Measurements from ENCODE around the gene GLIPR2. TPM values are rescaled to one million over a fixed set of nuclear protein-coding genes. Genes with fewer than 3 reads are reported as not detected.

GLIPR2 gene
- total and polyA plus RNA-seq, 3 donors from 2014 or later, result 3.5 to 19.6 (median 3.9) TPM

GRCh38 chr9:36190388-36191289 lies 54.1 kb downstream of the GLIPR2 start, which contains the start of gene CLTA:
Gene CLTA, plus strand, starts transcription at chr9:36190921. Its CDS starts 136 bp downstream, at chr9:36191057.
- DNase-seq, result peak; percentile 99
- intact Hi-C loops (cut with DNase I; ENCODE audit: low total_unique reads), result no loop called here
- H3K9me3 ChIP-seq, result no peaks in the 10 kb centered on the region
- peak within 1 kb of the TSS; percentile 87 to 90 for H3K27ac ChIP-seq
- WGBS, 2 donors, result 0% methylated on average over 10 to 68 of the region's 68 CpGs
- no peak for TF ChIP-seq POLR2A (IDR thresholded peaks at IDR 0.05)
- TF ChIP-seq, protein P1, sequence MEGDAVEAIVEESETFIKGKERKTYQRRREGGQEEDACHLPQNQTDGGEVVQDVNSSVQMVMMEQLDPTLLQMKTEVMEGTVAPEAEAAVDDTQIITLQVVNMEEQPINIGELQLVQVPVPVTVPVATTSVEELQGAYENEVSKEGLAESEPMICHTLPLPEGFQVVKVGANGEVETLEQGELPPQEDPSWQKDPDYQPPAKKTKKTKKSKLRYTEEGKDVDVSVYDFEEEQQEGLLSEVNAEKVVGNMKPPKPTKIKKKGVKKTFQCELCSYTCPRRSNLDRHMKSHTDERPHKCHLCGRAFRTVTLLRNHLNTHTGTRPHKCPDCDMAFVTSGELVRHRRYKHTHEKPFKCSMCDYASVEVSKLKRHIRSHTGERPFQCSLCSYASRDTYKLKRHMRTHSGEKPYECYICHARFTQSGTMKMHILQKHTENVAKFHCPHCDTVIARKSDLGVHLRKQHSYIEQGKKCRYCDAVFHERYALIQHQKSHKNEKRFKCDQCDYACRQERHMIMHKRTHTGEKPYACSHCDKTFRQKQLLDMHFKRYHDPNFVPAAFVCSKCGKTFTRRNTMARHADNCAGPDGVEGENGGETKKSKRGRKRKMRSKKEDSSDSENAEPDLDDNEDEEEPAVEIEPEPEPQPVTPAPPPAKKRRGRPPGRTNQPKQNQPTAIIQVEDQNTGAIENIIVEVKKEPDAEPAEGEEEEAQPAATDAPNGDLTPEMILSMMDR (IDR thresholded peaks at IDR 0.05), result peak; percentile 47 to 76 (median 53)
- no peaks in the 10 kb centered on the region for H3K36me3 ChIP-seq (ENCODE audit: low read depth, missing control alignments)
- H3K27me3 ChIP-seq, result no peaks in the 10 kb centered on the region
- H3K4me1 ChIP-seq, result peaks cover 33% of the 10 kb centered on the region
- peak within 1 kb of the TSS; percentile 71 to 88 for H3K4me3 ChIP-seq

DNA sequence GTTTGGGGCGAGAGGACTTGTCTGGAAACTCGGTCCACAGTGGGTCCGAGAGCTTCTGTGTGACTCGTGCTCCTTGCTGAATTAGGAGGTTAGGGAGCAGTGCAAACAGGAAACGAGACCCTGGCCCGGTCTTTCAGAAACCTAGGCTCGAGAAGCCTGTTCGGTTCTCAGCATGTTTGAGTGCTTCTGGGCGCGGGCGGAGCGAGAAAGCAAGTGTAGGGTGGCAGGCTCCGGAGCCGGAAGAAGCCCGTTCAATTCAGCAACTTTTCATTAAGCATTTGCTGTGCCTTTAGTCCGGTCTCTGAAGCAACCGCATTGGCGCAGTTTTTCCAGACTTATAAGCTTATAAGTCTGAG lies 54.7 kb downstream of the GLIPR2 start:
- Histone ChIP-seq H3K9me3 (no peaks in the 10 kb centered on the region), H3K4me1 (peaks cover 33% of the 10 kb centered on the region), H3K4me3 (peak overlapping the region; percentile 71 to 88), H3K36me3 (ENCODE audit: low read depth, missing control alignments) (no peaks in the 10 kb centered on the region), H3K27ac (peak overlapping the region; percentile 87 to 90), H3K27me3 (no peaks in the 10 kb centered on the region)
- WGBS, 2 donors, result 0 to 2% methylated on average over 14 to 18 of the region's 18 CpGs
- DNase-seq, result peak; percentile 45
- TF ChIP-seq, protein P1 (IDR thresholded peaks at IDR 0.05), result no peak
- no peak for TF ChIP-seq POLR2A (IDR thresholded peaks at IDR 0.05)
- intact Hi-C loops (cut with DNase I; ENCODE audit: low total_unique reads), result no loop called here

DNA sequence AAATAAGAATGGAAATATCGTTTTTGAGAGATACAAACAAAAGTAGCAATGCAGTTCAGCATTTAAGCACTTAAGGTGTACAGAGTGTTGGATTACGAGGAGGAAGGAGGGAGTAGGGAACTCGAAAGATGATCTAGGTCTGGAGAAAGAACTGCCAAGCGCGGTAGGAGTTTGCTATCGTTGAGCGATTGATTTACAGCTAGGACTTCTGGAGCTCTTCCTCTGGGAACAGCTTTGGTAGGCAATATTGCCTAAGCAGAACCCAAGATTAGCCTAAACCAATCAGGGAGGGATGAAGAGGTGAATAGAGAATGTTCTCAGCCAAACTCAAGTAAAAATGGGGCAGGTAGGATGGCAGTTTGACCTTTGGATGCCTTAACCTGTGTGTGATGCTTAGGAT lies 55.2 kb downstream of the GLIPR2 start:
- Histone ChIP-seq H3K27me3 (no peaks in the 10 kb centered on the region), H3K27ac (peak overlapping the region; percentile 87 to 90), H3K36me3 (ENCODE audit: low read depth, missing control alignments) (no peaks in the 10 kb centered on the region), H3K4me3 (peak overlapping the region; percentile 71 to 88), H3K9me3 (no peaks in the 10 kb centered on the region), H3K4me1 (peaks cover 33% of the 10 kb centered on the region)
- DNase-seq, result no peak
- TF ChIP-seq POLR2A (IDR thresholded peaks at IDR 0.05), result no peak
- TF ChIP-seq, protein P1 (IDR thresholded peaks at IDR 0.05), result no peak
- WGBS, 2 donors, result 0% methylated on average over 7 of the region's 7 CpGs
- intact Hi-C loops (cut with DNase I; ENCODE audit: low total_unique reads), result no loop called here

DNA sequence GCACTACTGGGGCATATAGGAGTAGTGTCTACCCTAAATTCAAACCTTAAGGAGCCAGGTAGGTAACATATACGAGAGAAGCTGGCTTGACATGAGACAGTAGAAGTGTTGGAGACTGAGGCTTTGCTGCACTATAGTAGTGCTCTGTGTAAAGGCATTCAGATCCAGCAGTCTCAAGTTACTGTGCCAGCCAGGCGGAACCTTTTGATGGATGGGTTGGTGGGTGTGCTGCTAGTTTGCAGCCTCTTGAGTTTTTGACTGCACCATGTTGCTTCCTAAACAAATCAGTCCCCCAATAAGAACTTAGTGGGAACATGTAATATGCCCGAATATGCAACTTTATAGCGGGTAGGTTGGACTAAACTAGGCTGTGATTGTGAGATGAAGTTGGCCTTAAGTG lies 55.7 kb downstream of the GLIPR2 start:
- no peaks in the 10 kb centered on the region for H3K36me3 ChIP-seq (ENCODE audit: low read depth, missing control alignments)
- TF ChIP-seq, protein P1 (IDR thresholded peaks at IDR 0.05), result no peak
- no peak for TF ChIP-seq POLR2A (IDR thresholded peaks at IDR 0.05)

More for the DNA sequence above, 55.7 kb downstream of the GLIPR2 start:
- Histone ChIP-seq H3K4me1 (peaks cover 33% of the 10 kb centered on the region), H3K9me3 (no peaks in the 10 kb centered on the region), H3K27ac (no peak overlapping the region), H3K4me3 (peak overlapping the region; percentile 71 to 88), H3K27me3 (no peaks in the 10 kb centered on the region)
- DNase-seq, result no peak
- intact Hi-C loops (cut with DNase I; ENCODE audit: low total_unique reads), result no loop called here
- WGBS, 2 donors, result 50 to 63% methylated on average over 4 of the region's 4 CpGs
